ENCODE measurements around the gene MLPH.

MLPH gene

DNA sequence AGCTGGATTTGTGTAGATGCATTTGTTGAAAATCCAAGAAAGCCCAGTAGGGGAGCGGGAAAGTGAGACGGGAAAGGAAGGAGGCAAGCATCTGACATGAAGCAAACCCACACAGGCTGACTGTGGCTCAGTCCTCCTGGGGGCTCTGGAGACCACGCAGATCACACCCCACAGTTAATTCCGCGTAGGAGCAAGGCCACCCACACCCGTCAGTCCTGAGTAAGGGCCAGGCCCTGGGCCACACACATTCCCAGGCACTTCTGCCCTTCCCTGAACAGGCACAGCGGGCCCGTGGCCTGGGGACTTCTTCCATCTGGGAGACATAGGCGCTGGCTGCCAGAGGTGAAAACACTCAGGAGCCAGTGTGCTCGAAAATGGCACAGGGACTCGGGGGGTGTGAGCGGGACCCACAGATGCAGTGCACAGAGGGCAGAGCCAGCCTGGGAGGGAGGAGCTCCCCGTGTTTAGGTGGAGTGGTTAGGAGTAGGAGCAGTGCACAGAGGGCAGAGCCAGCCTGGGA is 59.9 kb downstream of the MLPH start:
- TF ChIP-seq, protein P1, sequence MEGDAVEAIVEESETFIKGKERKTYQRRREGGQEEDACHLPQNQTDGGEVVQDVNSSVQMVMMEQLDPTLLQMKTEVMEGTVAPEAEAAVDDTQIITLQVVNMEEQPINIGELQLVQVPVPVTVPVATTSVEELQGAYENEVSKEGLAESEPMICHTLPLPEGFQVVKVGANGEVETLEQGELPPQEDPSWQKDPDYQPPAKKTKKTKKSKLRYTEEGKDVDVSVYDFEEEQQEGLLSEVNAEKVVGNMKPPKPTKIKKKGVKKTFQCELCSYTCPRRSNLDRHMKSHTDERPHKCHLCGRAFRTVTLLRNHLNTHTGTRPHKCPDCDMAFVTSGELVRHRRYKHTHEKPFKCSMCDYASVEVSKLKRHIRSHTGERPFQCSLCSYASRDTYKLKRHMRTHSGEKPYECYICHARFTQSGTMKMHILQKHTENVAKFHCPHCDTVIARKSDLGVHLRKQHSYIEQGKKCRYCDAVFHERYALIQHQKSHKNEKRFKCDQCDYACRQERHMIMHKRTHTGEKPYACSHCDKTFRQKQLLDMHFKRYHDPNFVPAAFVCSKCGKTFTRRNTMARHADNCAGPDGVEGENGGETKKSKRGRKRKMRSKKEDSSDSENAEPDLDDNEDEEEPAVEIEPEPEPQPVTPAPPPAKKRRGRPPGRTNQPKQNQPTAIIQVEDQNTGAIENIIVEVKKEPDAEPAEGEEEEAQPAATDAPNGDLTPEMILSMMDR (conservative IDR thresholded peaks at IDR 0.05; ENCODE audit: low read length) = no peak
- no peak for TF ChIP-seq EZH2phosphoT487 (IDR thresholded peaks at IDR 0.05; ENCODE audit: borderline replicate concordance)

DNA sequence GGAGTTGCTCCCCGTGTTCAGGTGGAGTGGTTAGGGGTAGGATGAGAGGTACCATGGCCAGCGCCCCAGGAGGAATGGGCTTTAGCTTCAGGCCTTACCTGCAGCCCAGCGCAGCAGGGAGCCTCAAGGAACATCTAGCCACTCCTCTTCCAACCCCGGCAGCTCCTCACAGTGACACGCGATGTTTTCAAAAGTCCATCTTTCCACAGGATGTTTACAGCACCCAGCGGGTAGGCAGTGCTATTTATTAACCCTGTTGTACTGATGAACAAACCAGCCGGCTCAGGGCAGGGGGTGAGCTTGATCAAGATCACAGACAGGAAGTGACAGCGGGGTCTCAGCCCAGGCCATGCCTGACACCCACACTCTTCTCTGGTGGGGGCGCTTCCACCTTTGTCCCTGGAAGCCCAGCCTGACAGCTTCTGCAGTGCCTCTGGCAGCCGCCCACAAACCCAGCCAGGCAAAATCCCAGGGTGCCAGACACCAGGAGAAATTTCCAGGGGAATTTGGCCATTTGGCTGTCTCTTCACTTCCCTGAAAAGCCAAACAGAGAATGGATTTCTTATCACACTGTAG is 60.9 kb downstream of the MLPH start:
- Histone ChIP-seq H3F3A (ENCODE audit: low read depth) (no peaks in the 10 kb centered on the region), H3K4me1 (ENCODE audit: insufficient read depth, low read length, poor library complexity, severe bottlenecking) (no peaks in the 10 kb centered on the region), H3K4me2 (ENCODE audit: low read depth, low read length, poor library complexity, severe bottlenecking) (no peak overlapping the region), H3K9me3 (ENCODE audit: insufficient read depth, low read depth, low read length) (no peaks in the 10 kb centered on the region), H3K36me3 (ENCODE audit: insufficient read depth, low read length) (no peaks in the 10 kb centered on the region), H3K79me2 (ENCODE audit: insufficient read depth, low read length) (no peaks in the 10 kb centered on the region), H3K27me3 (ENCODE audit: insufficient read depth, low read length, poor library complexity, severe bottlenecking) (no peaks in the 10 kb centered on the region), H3K9ac (ENCODE audit: low read depth, low read length, poor library complexity, severe bottlenecking) (no peak overlapping the region), H3K9me2 (replicated peaks; ENCODE audit: low read depth, low read length) (no peaks in the 10 kb centered on the region), H3K4me3 (ENCODE audit: low read length, poor library complexity, severe bottlenecking) (no peak overlapping the region), H4K20me1 (ENCODE audit: insufficient read depth, low read length, poor library complexity, severe bottlenecking) (no peaks in the 10 kb centered on the region), H2AFZ (ENCODE audit: low read length) (no peak overlapping the region)
- TF ChIP-seq, protein P1 (conservative IDR thresholded peaks at IDR 0.05; ENCODE audit: low read length) = no peak
- TF ChIP-seq EZH2phosphoT487 (IDR thresholded peaks at IDR 0.05; ENCODE audit: borderline replicate concordance) = no peak

More for the DNA sequence above, 59.9 kb downstream of the MLPH start:
- Histone ChIP-seq H3K9me3 (ENCODE audit: insufficient read depth, low read depth, low read length) (no peaks in the 10 kb centered on the region), H3K4me1 (ENCODE audit: insufficient read depth, low read length, poor library complexity, severe bottlenecking) (no peaks in the 10 kb centered on the region), H3K4me2 (ENCODE audit: low read depth, low read length, poor library complexity, severe bottlenecking) (no peak overlapping the region), H3K79me2 (ENCODE audit: insufficient read depth, low read length) (no peaks in the 10 kb centered on the region), H3K36me3 (ENCODE audit: insufficient read depth, low read length) (no peaks in the 10 kb centered on the region), H3K4me3 (ENCODE audit: low read length, poor library complexity, severe bottlenecking) (no peak overlapping the region), H3F3A (ENCODE audit: low read depth) (no peaks in the 10 kb centered on the region), H3K9ac (ENCODE audit: low read depth, low read length, poor library complexity, severe bottlenecking) (no peak overlapping the region), H3K27me3 (ENCODE audit: insufficient read depth, low read length, poor library complexity, severe bottlenecking) (no peaks in the 10 kb centered on the region), H2AFZ (ENCODE audit: low read length) (no peak overlapping the region), H4K20me1 (ENCODE audit: insufficient read depth, low read length, poor library complexity, severe bottlenecking) (no peaks in the 10 kb centered on the region), H3K9me2 (replicated peaks; ENCODE audit: low read depth, low read length) (no peaks in the 10 kb centered on the region)

DNA sequence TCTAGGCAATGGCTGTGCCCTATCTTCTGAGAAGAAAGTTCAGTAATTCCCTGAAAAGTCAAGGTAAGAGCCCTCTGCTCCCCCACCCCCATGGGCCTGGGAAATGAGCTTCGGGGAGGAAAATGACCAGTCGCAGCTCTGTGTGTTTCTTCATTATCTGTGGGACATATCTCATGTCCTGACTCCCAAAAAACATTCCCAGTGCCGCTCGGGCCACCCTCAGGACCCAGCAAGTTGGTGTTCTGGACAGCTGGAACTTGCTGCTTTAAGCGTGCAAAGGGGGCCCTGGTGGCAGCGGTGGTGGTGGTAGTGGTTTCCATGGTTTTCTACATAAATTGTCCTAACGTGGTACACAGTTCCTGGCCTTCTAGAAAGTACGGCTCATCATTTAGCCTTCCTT is 62.2 kb downstream of the MLPH start:
- H3K4me2 ChIP-seq (ENCODE audit: low read depth, low read length, poor library complexity, severe bottlenecking) = no peak overlapping the region

More for the DNA sequence above, 62.2 kb downstream of the MLPH start:
- no peaks in the 10 kb centered on the region for H3K36me3 ChIP-seq (ENCODE audit: insufficient read depth, low read length)
- no peak overlapping the region for H3K4me3 ChIP-seq (ENCODE audit: low read length, poor library complexity, severe bottlenecking)
- no peaks in the 10 kb centered on the region for H3K27me3 ChIP-seq (ENCODE audit: insufficient read depth, low read length, poor library complexity, severe bottlenecking)
- H3K9me3 ChIP-seq (ENCODE audit: insufficient read depth, low read depth, low read length) = no peaks in the 10 kb centered on the region
- TF ChIP-seq, protein P1 (conservative IDR thresholded peaks at IDR 0.05; ENCODE audit: low read length) = no peak
- no peak for TF ChIP-seq EZH2phosphoT487 (IDR thresholded peaks at IDR 0.05; ENCODE audit: borderline replicate concordance)
- no peak overlapping the region for H2AFZ ChIP-seq (ENCODE audit: low read length)
- no peaks in the 10 kb centered on the region for H3K4me1 ChIP-seq (ENCODE audit: insufficient read depth, low read length, poor library complexity, severe bottlenecking)
- H3F3A ChIP-seq (ENCODE audit: low read depth) = no peaks in the 10 kb centered on the region
- no peaks in the 10 kb centered on the region for H3K79me2 ChIP-seq (ENCODE audit: insufficient read depth, low read length)
- H3K9ac ChIP-seq (ENCODE audit: low read depth, low read length, poor library complexity, severe bottlenecking) = no peak overlapping the region
- H3K9me2 ChIP-seq (replicated peaks; ENCODE audit: low read depth, low read length) = no peaks in the 10 kb centered on the region
- H4K20me1 ChIP-seq (ENCODE audit: insufficient read depth, low read length, poor library complexity, severe bottlenecking) = no peaks in the 10 kb centered on the region
